Activated CD4-positive, alpha-beta T cell treated with anti-CD3 and anti-CD28 coated beads, Interleukin-2, amount 50 U/mL, for 4 hours (primary cell): ENCODE results near the gene CHMP2A.
"Not testable (repeated sequence)": the region's sequence is repeated elsewhere in the genome, so short reads cannot be mapped to it uniquely, and the experiment has no call there.

ENCODE experiments used
- DNase-seq, 2 experiments: peaks; one replicate each; pipeline ENCODE4 v3.0.0-alpha.2; 2020

CHMP2A gene

DNA sequence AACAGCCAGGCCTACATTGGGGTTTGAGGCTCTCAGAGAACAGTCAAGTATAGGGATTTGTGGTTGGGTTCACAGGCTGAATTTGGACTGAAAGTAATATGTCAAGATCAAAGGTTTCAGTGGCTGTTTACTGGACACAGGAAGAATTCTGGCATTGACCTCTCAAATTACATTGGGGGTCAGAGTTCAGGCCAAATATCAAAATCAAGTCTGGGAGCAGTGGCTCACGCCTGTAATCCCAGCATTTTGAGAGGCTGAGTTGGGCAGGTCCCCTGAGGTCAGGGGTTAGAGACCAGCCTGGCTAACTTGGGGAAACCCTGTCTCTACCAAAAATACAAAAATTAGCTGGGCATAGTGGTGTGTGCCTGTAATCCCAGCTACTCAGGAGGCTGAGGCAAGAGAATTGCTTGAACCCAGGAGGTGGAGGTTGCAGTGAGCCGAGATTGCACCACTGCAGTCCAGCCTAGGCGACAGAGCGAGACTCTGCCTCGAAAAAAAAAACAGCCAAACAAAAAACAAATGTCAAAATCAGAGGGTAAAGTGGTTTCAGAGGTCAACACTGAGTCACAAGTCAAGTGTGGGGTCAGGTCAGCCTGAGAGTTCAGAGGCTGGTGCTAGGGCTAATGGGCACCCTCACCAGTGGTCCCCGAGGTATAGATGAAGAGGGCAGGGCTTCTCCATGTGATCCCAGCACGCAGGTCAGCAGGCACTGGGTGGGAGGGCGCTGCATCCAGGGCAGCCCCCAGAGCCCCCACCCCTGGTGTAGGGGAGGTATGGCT, 44.6 kb downstream of the CHMP2A start:
- no peak for DNase-seq

DNA sequence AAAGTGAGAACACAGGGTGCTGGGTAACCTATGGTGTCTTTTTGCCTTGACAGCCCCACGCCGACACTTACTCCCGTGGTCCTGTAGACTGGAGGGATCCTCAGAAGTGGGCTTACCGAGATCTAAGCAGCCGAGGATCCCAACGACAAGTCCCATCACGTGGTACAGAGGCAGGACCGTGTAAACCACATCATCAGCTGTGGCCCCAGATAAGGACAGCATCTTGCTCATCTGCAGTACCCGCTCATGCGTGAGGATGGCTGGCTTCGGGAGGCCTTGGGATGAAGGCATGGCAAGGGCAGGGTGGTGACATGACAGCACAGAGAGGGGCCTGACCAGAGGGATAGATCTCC, 45.2 kb downstream of the CHMP2A start:
- DNase-seq: no peak

GRCh38 chr19:58507602-58508223, 47.2 kb downstream of the CHMP2A start:
- not testable (repeated sequence) for DNase-seq
